Kidney (tissue), 14 donors: Measurements from ENCODE around the gene KLF7. TPM values are rescaled to one million over a fixed set of nuclear protein-coding genes. Genes with fewer than 3 reads are reported as not detected.

Experiments
- DNase-seq, 5 donors: peaks; one replicate each; pipeline ENCODE4 v3.0.0-alpha.2; 2013 to 2020
- FAIRE-seq: peaks from 2 replicates; lab custom pipeline; 2012; peaks lifted over from hg19 to GRCh38; lab: Jason Lieb, UNC
- H3K27ac ChIP-seq, 2 donors: one replicate each; pipeline ENCODE4 v1.7.0; 2013; ENCODE audit warnings: low read depth in 2 of 2, low read length in 2 of 2, inconsistent platforms in 1 of 2
- H3K27me3 ChIP-seq: one replicate; pipeline ENCODE4 v1.7.1; 2013; ENCODE audit warnings: low read length, inconsistent platforms; ENCODE audit not compliant: control insufficient read depth, insufficient read depth
- H3K36me3 ChIP-seq, 3 donors: one replicate each; pipeline versions ENCODE4 v1.7.0 to v1.7.1; 2013; ENCODE audit warnings: low read length in 3 of 3, control low read depth in 1 of 3, inconsistent platforms in 1 of 3; ENCODE audit not compliant: insufficient read depth in 3 of 3, control insufficient read depth in 2 of 3
- H3K4me1 ChIP-seq, 3 donors: one replicate each; pipeline versions ENCODE4 v1.7.0 to v1.7.1; 2013; ENCODE audit warnings: low read length in 3 of 3, inconsistent platforms in 1 of 3, low read depth in 1 of 3; ENCODE audit not compliant: control insufficient read depth in 2 of 3, insufficient read depth in 2 of 3
- H3K4me3 ChIP-seq, 3 donors: one replicate each; pipeline versions ENCODE4 v1.7.0 to v1.8.1; 2013; ENCODE audit warnings: low read length in 3 of 3, control low read depth in 1 of 3, inconsistent platforms in 1 of 3
- H3K9ac ChIP-seq, 3 donors: one replicate each; pipeline versions ENCODE4 v1.7.0 to v1.7.1; 2013; ENCODE audit warnings: low read length in 3 of 3, control low read depth in 1 of 3, inconsistent platforms in 1 of 3
- H3K9me3 ChIP-seq, 3 donors: one replicate each; pipeline versions ENCODE4 v1.7.0 to v1.7.1; 2013; ENCODE audit warnings: low read length in 3 of 3, control low read depth in 1 of 3, inconsistent platforms in 1 of 3; ENCODE audit not compliant: control insufficient read depth in 2 of 3, insufficient read depth in 1 of 3
- CTCF ChIP-seq: IDR thresholded peaks from 3 replicates; pipeline ENCODE4 v1.5.1; 2012; ENCODE audit warnings: mild to moderate bottlenecking, moderate library complexity, borderline replicate concordance; ENCODE audit not compliant: insufficient read depth; ENCODE audit errors: extremely low read depth
- intact Hi-C: fragments of 100-400 bp; cut with DNase I; formaldehyde crosslinking; loops from one replicate; pipeline ENCODE4 v1.11.1; 2022
- polyA plus RNA-seq: library from polyadenylated mRNA; stranded (reverse); fragments of 350-450 nt; fragmentation: Illumina TruSeq; extraction: RNeasy Lipid Tissue Mini Kit (QIAGEN cat#74804); gene quantifications from one replicate; pipeline ENCODE4 v1.2.3, GENCODE V29; 2014; ENCODE audit warnings: low read depth, low replicate concordance; ENCODE audit not compliant: insufficient read depth
- total RNA-seq: library from RNA; stranded (reverse); fragmentation: NEBNext Ultra II Directional; extraction: Animal tissue kit (Norgen Biotek cat#: 25700); gene quantifications from one replicate; pipeline ENCODE4 v1.2.1, GENCODE V29; 2021
- donor health status: control.
- donor health status: control.
- donor health status: control.
- donor health status: control.
- donor health status: control.
- donor health status: DM: yes; HTN: yes; CAD: no.
- donor health status: Normal renal cell carcinoma (clear cell type).

Gene KLF7
- total and polyA plus RNA-seq, 2 donors from 2014 or later: 2.9 to 61.5 TPM

- no peak overlapping the region for H3K9ac ChIP-seq
These were observed 33.7 kb downstream of the KLF7 start for GRCh38 chr2:207132019-207132418.

GRCh38 chr2:207131594-207131993 is 34.2 kb downstream of the KLF7 start:
- Histone ChIP-seq H3K27me3 (no peaks in the 10 kb centered on the region), H3K9ac (no peak overlapping the region), H3K9me3 (no peaks in the 10 kb centered on the region), H3K4me3 (no peak overlapping the region), H3K4me1 (peaks cover 2 to 21% (median 6%) of the 10 kb centered on the region in 3 donors), H3K27ac (peak overlapping the region in 1 of 2 donors; percentile 1), H3K36me3 (no peaks in the 10 kb centered on the region)
- intact Hi-C loops: no loop called here
- FAIRE-seq (no peak), DNase-seq (no peak)
- TF ChIP-seq CTCF: no peak

More at GRCh38 chr2:207132019-207132418, 33.7 kb downstream of the KLF7 start:
- Histone ChIP-seq H3K36me3 (no peaks in the 10 kb centered on the region), H3K9me3 (no peaks in the 10 kb centered on the region), H3K27ac (peak overlapping the region in 1 of 2 donors; percentile 1), H3K4me3 (no peak overlapping the region), H3K27me3 (no peaks in the 10 kb centered on the region), H3K4me1 (peaks cover 2 to 21% (median 6%) of the 10 kb centered on the region in 3 donors)
- no peak for DNase-seq
- FAIRE-seq: no peak
- no peak for TF ChIP-seq CTCF
- intact Hi-C loops: no loop called here

GRCh38 chr2:207130958-207131521 is 34.7 kb downstream of the KLF7 start:
- DNase-seq: no peak
- no peaks in the 10 kb centered on the region for H3K27me3 ChIP-seq
- peak overlapping the region; percentile 6 to 54 for H3K27ac ChIP-seq
- no peaks in the 10 kb centered on the region for H3K36me3 ChIP-seq
- no peak overlapping the region for H3K4me3 ChIP-seq
- TF ChIP-seq CTCF: no peak
- no peak overlapping the region for H3K9ac ChIP-seq
- intact Hi-C loops: no loop called here
- H3K4me1 ChIP-seq: peaks cover 2 to 18% (median 2%) of the 10 kb centered on the region in 3 donors
- FAIRE-seq: no peak
- H3K9me3 ChIP-seq: no peaks in the 10 kb centered on the region

GRCh38 chr2:207129821-207130220 is 35.9 kb downstream of the KLF7 start:
- DNase-seq: no peak
- peaks cover 0 to 14% (median 2%) of the 10 kb centered on the region in 3 donors for H3K4me1 ChIP-seq
- no peaks in the 10 kb centered on the region for H3K27me3 ChIP-seq
- no peak overlapping the region for H3K9ac ChIP-seq
- no peaks in the 10 kb centered on the region for H3K9me3 ChIP-seq
- H3K36me3 ChIP-seq: no peaks in the 10 kb centered on the region
- TF ChIP-seq CTCF: no peak
- intact Hi-C loops: no loop called here
- no peak overlapping the region for H3K4me3 ChIP-seq
- no peak overlapping the region for H3K27ac ChIP-seq
- no peak for FAIRE-seq
